SH-SY5Y (cell line): Measurements from ENCODE around the gene C11orf24.

Experiments
- GATA2 ChIP-seq: IDR thresholded peaks from 2 replicates; pipeline ENCODE4 v1.6.1; 2011; ENCODE audit warnings: mild to moderate bottlenecking, low read depth, low read length
- GATA3 ChIP-seq: IDR thresholded peaks from 2 replicates; pipeline ENCODE4 v1.6.1; 2011; ENCODE audit warnings: low read depth, mild to moderate bottlenecking, low read length, moderate library complexity

DNA sequence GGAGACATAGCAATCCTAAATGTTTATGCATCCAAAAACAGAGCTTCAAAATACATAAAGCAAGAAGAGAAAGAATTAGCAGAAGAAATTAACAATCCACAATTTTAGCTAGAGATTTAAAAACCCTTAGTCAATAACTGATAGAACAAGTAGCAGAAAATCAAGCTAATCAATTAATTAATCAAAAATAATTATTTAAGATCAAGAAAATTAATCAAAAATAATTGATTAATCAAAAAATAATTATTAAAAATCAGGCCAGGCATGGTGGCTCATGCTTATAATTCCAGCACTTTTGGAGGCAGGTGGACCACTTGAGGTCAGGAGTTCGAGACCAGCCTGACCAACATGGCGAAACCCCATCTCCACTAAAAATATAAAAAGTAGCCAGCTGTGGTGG is 29.2 kb downstream of the C11orf24 start:
- TF ChIP-seq GATA3: no peak
- TF ChIP-seq GATA2: no peak
